ENCODE measurements around the gene KLK1. TPM values are rescaled to one million over a fixed set of nuclear protein-coding genes. Genes with fewer than 3 reads are reported as not detected.
"Not testable (repeated sequence)": the region's sequence is repeated elsewhere in the genome, so short reads cannot be mapped to it uniquely, and the experiment has no call there.

Gene KLK1
- total and polyA plus RNA-seq, 2 donors (not counting 1 experiment from before 2014, with no cell fraction given), result not detected

- Histone ChIP-seq H3K9ac (ENCODE audit: insufficient read depth, low read length) (no peak overlapping the region), H3K4me2 (ENCODE audit: extremely low read depth, insufficient read depth, low read length) (no peak overlapping the region), H3K27ac (ENCODE audit: insufficient read depth, low read length) (no peak overlapping the region), H3K27me3 (ENCODE audit: control insufficient read depth, insufficient read depth, low read length) (peaks cover 7% of the 10 kb centered on the region), H3K4me3 (replicated peaks in 1 of 4; ENCODE audit: control extremely low read depth in 1 of 4, insufficient read depth in 1 of 4, low read depth in 3 of 4, low read length in 4 of 4) (no peak overlapping the region), H2AFZ (ENCODE audit: low read length) (no peak overlapping the region), H3K36me3 (ENCODE audit: control insufficient read depth, insufficient read depth, low read length) (no peaks in the 10 kb centered on the region), H3K9me3 (ENCODE audit: control insufficient read depth, insufficient read depth, low read depth, low read length) (no peaks in the 10 kb centered on the region), H3K4me1 (ENCODE audit: control insufficient read depth, extremely low read depth, insufficient read depth, low read length) (no peaks in the 10 kb centered on the region), H3K79me2 (ENCODE audit: control insufficient read depth, insufficient read depth, low read length) (no peaks in the 10 kb centered on the region), H4K20me1 (ENCODE audit: control insufficient read depth, extremely low read depth, insufficient read depth, low read length) (no peaks in the 10 kb centered on the region)
- no peak for TF ChIP-seq CTCF (conservative IDR thresholded peaks at IDR 0.05 in 1 of 2, IDR thresholded peaks at IDR 0.05 in 1 of 2; ENCODE audit: low read depth in 1 of 2, low read length in 2 of 2)
- no peak for TF ChIP-seq EZH2 (IDR thresholded peaks at IDR 0.05; ENCODE audit: low read length, missing control alignments)
- DNase-seq (ENCODE audit: low read depth in 2 of 2), result no peak
These were observed 8.7 kb downstream of the KLK1 start for GRCh38 chr19:50814883-50815282.

DNA sequence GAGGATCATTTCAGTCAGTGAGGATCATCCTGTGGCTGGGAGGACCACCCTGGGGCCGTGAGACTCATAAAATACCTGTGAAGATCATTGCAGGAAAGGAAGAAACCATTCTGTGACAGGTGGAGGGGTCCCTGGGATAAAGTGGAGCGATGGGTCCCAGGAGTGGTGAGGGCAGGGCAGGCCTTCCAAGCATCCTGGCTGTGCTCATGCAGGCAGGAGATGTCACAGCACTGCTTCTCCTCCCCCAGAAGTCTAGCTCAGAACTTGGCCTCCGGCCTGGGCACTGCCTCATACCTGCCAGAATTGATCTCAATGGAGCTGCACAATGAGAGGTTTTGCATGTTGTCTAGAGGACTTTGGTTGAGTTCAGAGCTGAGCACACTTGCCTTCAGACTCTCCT is 11.1 kb downstream of the KLK1 start:
- no peaks in the 10 kb centered on the region for H4K20me1 ChIP-seq (ENCODE audit: control insufficient read depth, extremely low read depth, insufficient read depth, low read length)

DNA sequence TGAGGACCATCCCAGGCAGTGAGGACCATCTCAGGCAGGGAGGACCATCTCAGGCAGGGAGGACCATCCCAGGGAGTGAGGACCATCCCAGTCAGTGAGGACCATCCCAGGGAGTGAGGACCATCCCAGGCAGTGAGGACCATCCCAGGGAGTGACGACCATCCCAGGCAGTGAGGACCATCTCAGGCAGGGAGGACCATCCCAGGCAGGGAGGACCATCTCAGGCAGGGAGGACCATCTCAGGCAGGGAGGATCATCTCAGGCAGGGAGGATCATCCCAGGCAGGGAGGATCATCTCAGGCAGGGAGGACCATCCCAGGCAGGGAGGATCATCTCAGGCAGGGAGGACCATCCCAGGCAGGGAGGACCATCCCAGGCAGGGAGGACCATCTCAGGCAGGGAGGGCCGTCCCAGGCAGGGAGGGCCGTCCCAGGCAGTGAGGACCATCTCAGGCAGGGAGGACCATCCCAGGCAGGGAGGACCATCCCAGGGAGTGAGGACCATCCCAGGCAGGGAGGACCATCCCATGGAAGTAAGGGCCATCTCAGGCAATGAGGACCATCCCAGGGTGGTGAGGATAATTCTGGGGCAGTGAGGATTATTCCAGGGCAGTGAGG is 11.9 kb downstream of the KLK1 start:
- H3K9ac ChIP-seq (ENCODE audit: insufficient read depth, low read length); H3K27ac ChIP-seq (ENCODE audit: insufficient read depth, low read length); DNase-seq (ENCODE audit: low read depth in 2 of 2); H3K27me3 ChIP-seq (ENCODE audit: control insufficient read depth, insufficient read depth, low read length); H2AFZ ChIP-seq (ENCODE audit: low read length); H3K4me1 ChIP-seq (ENCODE audit: control insufficient read depth, extremely low read depth, insufficient read depth, low read length); H3K4me3 ChIP-seq (replicated peaks in 1 of 4; ENCODE audit: control extremely low read depth in 1 of 4, insufficient read depth in 1 of 4, low read depth in 3 of 4, low read length in 4 of 4); H3K36me3 ChIP-seq (ENCODE audit: control insufficient read depth, insufficient read depth, low read length); H4K20me1 ChIP-seq (ENCODE audit: control insufficient read depth, extremely low read depth, insufficient read depth, low read length); H3K4me2 ChIP-seq (ENCODE audit: extremely low read depth, insufficient read depth, low read length); H3K79me2 ChIP-seq (ENCODE audit: control insufficient read depth, insufficient read depth, low read length); H3K9me3 ChIP-seq (ENCODE audit: control insufficient read depth, insufficient read depth, low read depth, low read length): not testable (repeated sequence)

More for the DNA sequence above, 11.1 kb downstream of the KLK1 start:
- H3K4me1 ChIP-seq (ENCODE audit: control insufficient read depth, extremely low read depth, insufficient read depth, low read length), result no peaks in the 10 kb centered on the region
- no peak overlapping the region for H3K4me3 ChIP-seq (replicated peaks in 1 of 4; ENCODE audit: control extremely low read depth in 1 of 4, insufficient read depth in 1 of 4, low read depth in 3 of 4, low read length in 4 of 4)
- H3K9me3 ChIP-seq (ENCODE audit: control insufficient read depth, insufficient read depth, low read depth, low read length), result no peaks in the 10 kb centered on the region
- DNase-seq (ENCODE audit: low read depth in 2 of 2), result no peak
- no peaks in the 10 kb centered on the region for H3K36me3 ChIP-seq (ENCODE audit: control insufficient read depth, insufficient read depth, low read length)
- H3K4me2 ChIP-seq (ENCODE audit: extremely low read depth, insufficient read depth, low read length), result no peak overlapping the region
- H2AFZ ChIP-seq (ENCODE audit: low read length), result no peak overlapping the region
- H3K79me2 ChIP-seq (ENCODE audit: control insufficient read depth, insufficient read depth, low read length), result no peaks in the 10 kb centered on the region
- no peaks in the 10 kb centered on the region for H3K27me3 ChIP-seq (ENCODE audit: control insufficient read depth, insufficient read depth, low read length)
- no peak overlapping the region for H3K9ac ChIP-seq (ENCODE audit: insufficient read depth, low read length)
- TF ChIP-seq CTCF (conservative IDR thresholded peaks at IDR 0.05 in 1 of 2, IDR thresholded peaks at IDR 0.05 in 1 of 2; ENCODE audit: low read depth in 1 of 2, low read length in 2 of 2) (no peak), EZH2 (IDR thresholded peaks at IDR 0.05; ENCODE audit: low read length, missing control alignments) (no peak)
- no peak overlapping the region for H3K27ac ChIP-seq (ENCODE audit: insufficient read depth, low read length)
